Ecto neural progenitor cell (in vitro differentiated cells): ENCODE data around the gene MCCD1.

Experiments used
- DNase-seq: peaks from one replicate; pipeline ENCODE4 v3.0.0-alpha.2; 2018; ENCODE audit warnings: low spot score

MCCD1 gene

GRCh38 chr6:31513456-31514165, 15.2 kb upstream of the MCCD1 start:
- DNase-seq = no peak

GRCh38 chr6:31521835-31522234, 6.9 kb upstream of the MCCD1 start:
- no peak for DNase-seq

- no peak for DNase-seq
Observed at GRCh38 chr6:31525553-31525931, 3.2 kb upstream of the MCCD1 start.

- no peak for DNase-seq
Observed at GRCh38 chr6:31525932-31526591, 2.7 kb upstream of the MCCD1 start.

- DNase-seq = no peak
Observed at GRCh38 chr6:31528307-31528777, 420 bp upstream of the MCCD1 start.

- DNase-seq = no peak
Observed at GRCh38 chr6:31529329-31530150, 778 bp downstream of the MCCD1 start.

- no peak for DNase-seq
Observed at GRCh38 chr6:31530659-31531058, 1.9 kb downstream of the MCCD1 start.

GRCh38 chr6:31531162-31531561, 2.4 kb downstream of the MCCD1 start:
- DNase-seq = no peak

GRCh38 chr6:31531771-31532643, 3.2 kb downstream of the MCCD1 start:
- no peak for DNase-seq

GRCh38 chr6:31532644-31533454, 4.1 kb downstream of the MCCD1 start:
- no peak for DNase-seq

GRCh38 chr6:31533455-31533841, 4.7 kb downstream of the MCCD1 start:
- DNase-seq = no peak

- no peak for DNase-seq
Observed at GRCh38 chr6:31534011-31534410, 5.2 kb downstream of the MCCD1 start.

- DNase-seq = no peak
Observed at GRCh38 chr6:31534521-31535040, 5.8 kb downstream of the MCCD1 start.

GRCh38 chr6:31535538-31536324, 7.0 kb downstream of the MCCD1 start:
- DNase-seq = no peak

- DNase-seq = no peak
Observed at GRCh38 chr6:31538805-31539400, 10.1 kb downstream of the MCCD1 start.

- DNase-seq = no peak
Observed at GRCh38 chr6:31540640-31541039, 11.9 kb downstream of the MCCD1 start.

GRCh38 chr6:31541059-31541657, 12.4 kb downstream of the MCCD1 start:
- no peak for DNase-seq

GRCh38 chr6:31541658-31542521, 13.1 kb downstream of the MCCD1 start, which contains the start of gene DDX39B:
DDX39B (minus strand) TSS chr6:31542003; CDS start chr6:31540532, 1,471 bp downstream.
- peak; percentile 95 for DNase-seq
